Stomach (tissue), 9 donors: ENCODE results near the gene USP11. TPM values are rescaled to one million over a fixed set of nuclear protein-coding genes. Genes with fewer than 3 reads are reported as not detected.

Experiments used
- DNase-seq, 2 donors: peaks; one replicate each; pipeline versions ENCODE4 v3.0.0 to v3.0.0-alpha.2; 2013 to 2019
- H3K27ac ChIP-seq, 5 donors: fragments of 200-600 bp in 4 of 5; sonication (generic) in 4 of 5; one replicate each; pipeline ENCODE4 v1.5.1; 2013 to 2019; ENCODE audit warnings: mild to moderate bottlenecking in 1 of 5, moderate library complexity in 1 of 5
- H3K27me3 ChIP-seq, 3 donors: fragments of 200-600 bp; sonication (generic); one replicate each; pipeline ENCODE4 v1.5.1; 2017 to 2019; ENCODE audit warnings: mixed run types in 1 of 3
- H3K36me3 ChIP-seq, 4 donors: fragments of 200-600 bp; sonication (generic); 1 replicate in 3 of 4; 2 replicates in 1 of 4; pipeline ENCODE4 v1.5.1; 2016 to 2019
- H3K4me1 ChIP-seq, 4 donors: fragments of 200-600 bp; sonication (generic); one replicate each; pipeline ENCODE4 v1.5.1; 2016 to 2019
- H3K4me3 ChIP-seq, 4 donors: fragments of 200-600 bp; sonication (generic) in 3 of 4; one replicate each; pipeline ENCODE4 v1.5.1; 2016 to 2019; ENCODE audit warnings: mild to moderate bottlenecking in 1 of 4
- H3K9me3 ChIP-seq, 4 donors: fragments of 200-600 bp; sonication (generic); one replicate each; pipeline ENCODE4 v1.5.1; 2016 to 2019
- CTCF ChIP-seq, 7 experiments: fragments of 450-650 bp in 4 of 7; fragments of 200-600 bp in 3 of 7; sonication (generic) in 3 of 7; IDR thresholded peaks; one replicate each; pipeline ENCODE4 v1.5.1; 2016 to 2019; ENCODE audit warnings: antibody characterized with exemption in 7 of 7, control low read depth in 2 of 7, mild to moderate bottlenecking in 1 of 7
- EP300 ChIP-seq: sonication (generic); formaldehyde crosslinking; IDR thresholded peaks from one replicate; pipeline ENCODE4 v1.6.1; 2017; ENCODE audit warnings: antibody characterized with exemption
- POLR2A ChIP-seq, 4 donors: fragments of 450-650 bp; IDR thresholded peaks; one replicate each; pipeline ENCODE4 v1.6.1; 2016; ENCODE audit warnings: antibody characterized with exemption in 4 of 4, control low read depth in 2 of 4, mild to moderate bottlenecking in 1 of 4, moderate library complexity in 1 of 4
- POLR2AphosphoS5 ChIP-seq, 3 donors: sonication (generic); formaldehyde crosslinking; IDR thresholded peaks; one replicate each; pipeline ENCODE4 v1.6.1; 2016; ENCODE audit warnings: antibody characterized with exemption in 3 of 3
- WGBS, 5 donors: extraction: QIAGEN DNeasy Blood & Tissue Kit in 3 of 5; methylation state at CpG; one replicate each; pipeline versions ENCODE4 v1.1.5 to v1.1.7; 2013 to 2018; 5-methylcytosine and 5-hydroxymethylcytosine counted together
- intact Hi-C: fragments of 100-400 bp; cut with DNase I; formaldehyde crosslinking; loops from one replicate; pipeline ENCODE4 v1.15.1; 2023; ENCODE audit warnings: low total_unique reads
- polyA plus RNA-seq, 3 donors: library from polyadenylated mRNA; stranded (reverse); fragments of 200-250 nt; gene quantifications; one replicate each; pipeline ENCODE4 v1.2.3, GENCODE V29; 2013
- total RNA-seq, 5 donors: library from RNA; depleted of rRNA; stranded (reverse); fragments of >200 nt; gene quantifications; one replicate each; pipeline versions ENCODE4 v1.1.0 to v1.2.3, GENCODE V29; 2014 to 2016
- donor health status: healthy with polysubstance abuse.
- donor health status: Bipolar disorder and iron deficiency.
- donor health status: healthy.

USP11 gene
- total and polyA plus RNA-seq, 8 donors: 6.4 to 52.3 (median 17.5) TPM

GRCh38 chrX:47201345-47201944 is 31.4 kb upstream of the USP11 start:
- Histone ChIP-seq H3K4me1 (peaks cover 8 to 24% (median 19%) of the 10 kb centered on the region in 4 donors), H3K36me3 (peaks cover 46 to 88% (median 86%) of the 10 kb centered on the region in 4 donors), H3K27ac (no peak overlapping the region), H3K27me3 (no peaks in the 10 kb centered on the region), H3K9me3 (no peaks in the 10 kb centered on the region), H3K4me3 (no peak overlapping the region)
- WGBS, 5 donors: 76 to 97% (median 85%) methylated on average over 7 to 9 of the region's 9 CpGs
- no peak for TF ChIP-seq CTCF (IDR thresholded peaks at IDR 0.05)
- TF ChIP-seq POLR2A (IDR thresholded peaks at IDR 0.05): no peak
- TF ChIP-seq EP300: no peak
- TF ChIP-seq POLR2AphosphoS5 (IDR thresholded peaks at IDR 0.05): no peak
- intact Hi-C loops: no loop called here
- DNase-seq: no peak

GRCh38 chrX:47202316-47202715 is 30.5 kb upstream of the USP11 start:
- H3K27ac ChIP-seq: no peak overlapping the region
- H3K9me3 ChIP-seq: no peaks in the 10 kb centered on the region
- no peak for DNase-seq
- H3K4me3 ChIP-seq: no peak overlapping the region
- 90 to 97% (median 95%) methylated on average over 5 to 11 of the region's 11 CpGs; no CpG with 5 or more reads in 1 of the 5 donors for WGBS, 5 donors
- no peaks in the 10 kb centered on the region for H3K27me3 ChIP-seq
- H3K4me1 ChIP-seq: peaks cover 0 to 15% (median 10%) of the 10 kb centered on the region in 4 donors
- TF ChIP-seq CTCF (IDR thresholded peaks at IDR 0.05): no peak
- TF ChIP-seq POLR2AphosphoS5 (IDR thresholded peaks at IDR 0.05): no peak
- TF ChIP-seq POLR2A (IDR thresholded peaks at IDR 0.05): no peak
- no peak for TF ChIP-seq EP300
- intact Hi-C loops: no loop called here
- peaks cover 46 to 96% (median 95%) of the 10 kb centered on the region in 4 donors for H3K36me3 ChIP-seq

GRCh38 chrX:47202877-47203276 is 29.9 kb upstream of the USP11 start:
- intact Hi-C loops: no loop called here
- peaks cover 46 to 100% (median 100%) of the 10 kb centered on the region in 4 donors for H3K36me3 ChIP-seq
- WGBS, 5 donors: 50 to 79% (median 75%) methylated on average over 3 to 4 of the region's 4 CpGs

GRCh38 chrX:47204970-47205369 is 27.8 kb upstream of the USP11 start:
- Histone ChIP-seq H3K36me3 (peaks cover 41 to 100% (median 100%) of the 10 kb centered on the region in 4 donors), H3K4me3 (no peak overlapping the region), H3K27me3 (no peaks in the 10 kb centered on the region), H3K27ac (no peak overlapping the region), H3K4me1 (no peaks in the 10 kb centered on the region), H3K9me3 (no peaks in the 10 kb centered on the region)
- intact Hi-C loops: no loop called here
- DNase-seq: no peak
- 68 to 82% (median 78%) methylated on average over 4 to 5 of the region's 5 CpGs for WGBS, 5 donors
- TF ChIP-seq POLR2A (IDR thresholded peaks at IDR 0.05): no peak

More at GRCh38 chrX:47202877-47203276, 29.9 kb upstream of the USP11 start:
- H3K27me3 ChIP-seq: no peaks in the 10 kb centered on the region
- H3K4me1 ChIP-seq: peaks cover 0 to 10% (median 7%) of the 10 kb centered on the region in 4 donors
- no peaks in the 10 kb centered on the region for H3K9me3 ChIP-seq
- no peak for DNase-seq
- TF ChIP-seq POLR2A (IDR thresholded peaks at IDR 0.05): no peak
- TF ChIP-seq EP300: no peak
- no peak for TF ChIP-seq POLR2AphosphoS5 (IDR thresholded peaks at IDR 0.05)
- no peak for TF ChIP-seq CTCF (IDR thresholded peaks at IDR 0.05)
- no peak overlapping the region for H3K27ac ChIP-seq
- no peak overlapping the region for H3K4me3 ChIP-seq

- no peak for DNase-seq
- Histone ChIP-seq H3K36me3 (peaks cover 36 to 100% (median 100%) of the 10 kb centered on the region in 4 donors), H3K27me3 (no peaks in the 10 kb centered on the region), H3K4me3 (no peak overlapping the region), H3K4me1 (no peaks in the 10 kb centered on the region), H3K27ac (no peak overlapping the region), H3K9me3 (no peaks in the 10 kb centered on the region)
- TF ChIP-seq EP300 (no peak), CTCF (IDR thresholded peaks at IDR 0.05) (no peak), POLR2AphosphoS5 (IDR thresholded peaks at IDR 0.05) (no peak), POLR2A (IDR thresholded peaks at IDR 0.05) (no peak)
- 54 to 85% (median 68%) methylated on average over 3 of the region's 3 CpGs for WGBS, 5 donors
- intact Hi-C loops: no loop called here
Measured at GRCh38 chrX:47206316-47206715, 26.5 kb upstream of the USP11 start.
